Measurements from ENCODE around the gene ACAN. TPM values are rescaled to one million over a fixed set of nuclear protein-coding genes. Genes with fewer than 3 reads are reported as not detected.

The ACAN gene
- total and polyA plus RNA-seq, 2 of the 8 experiments (the other 6 are each of a cell fraction or from before 2014, with no cell fraction given), result 0.71 to 0.73 TPM

GRCh38 chr15:88874275-88874674 lies 71.0 kb downstream of the ACAN start:
- Histone ChIP-seq H3K27me3 (replicated peaks in 1 of 4; ENCODE audit: control insufficient read depth in 3 of 4, extremely low read depth in 1 of 4, insufficient read depth in 3 of 4, low read length in 3 of 4) (no peaks in the 10 kb centered on the region), H3K27ac (ENCODE audit: low read depth, low read length) (no peak overlapping the region), H3K18ac (ENCODE audit: extremely low read depth, low read length) (no peak overlapping the region), H3K4me3 (ENCODE audit: extremely low read depth in 1 of 4, insufficient read depth in 2 of 4, low read depth in 3 of 4, low read length in 4 of 4) (no peak overlapping the region), H2BK120ac (replicated peaks; ENCODE audit: low read depth, low read length) (no peak overlapping the region), H3K23me2 (ENCODE audit: low read depth, low read length) (no peaks in the 10 kb centered on the region), H3K9ac (replicated peaks in 1 of 4; ENCODE audit: extremely low read depth in 1 of 4, low read depth in 3 of 4, low read length in 3 of 4) (no peak overlapping the region), H3K79me2 (ENCODE audit: control insufficient read depth in 1 of 2, insufficient read depth in 2 of 2, low read length in 2 of 2) (no peaks in the 10 kb centered on the region), H2AFZ (ENCODE audit: low read length) (no peak overlapping the region), H3K9me3 (ENCODE audit: insufficient read depth in 2 of 2, low read depth in 1 of 2, low read length in 1 of 2) (no peaks in the 10 kb centered on the region), H2BK5ac (ENCODE audit: low read depth, low read length) (0 out of 2 replicates have a peak overlapping the region, but pooled peaks have one; percentile 9), H2BK12ac (ENCODE audit: low read depth, low read length) (no peak overlapping the region), H3K4me1 (replicated peaks in 1 of 4; ENCODE audit: control insufficient read depth in 3 of 4, insufficient read depth in 4 of 4, low read length in 3 of 4) (peaks cover 0 to 6% (median 2%) of the 10 kb centered on the region in 4 experiments; a peak in 4 of 7 replicates), H2BK20ac (ENCODE audit: low read length) (no peak overlapping the region), H4K20me1 (replicated peaks in 1 of 2; ENCODE audit: control insufficient read depth in 1 of 2, insufficient read depth in 2 of 2, low read length in 2 of 2) (peaks cover 0 to 2% of the 10 kb centered on the region in 2 experiments), H4K5ac (ENCODE audit: insufficient read length, low read depth, low read length) (no peak overlapping the region), H3K14ac (ENCODE audit: insufficient read length) (no peak overlapping the region), H3K79me1 (ENCODE audit: low read depth, low read length) (no peaks in the 10 kb centered on the region), H3K4ac (replicated peaks; ENCODE audit: insufficient read length, low read depth, low read length) (no peak overlapping the region), H3K56ac (replicated peaks; ENCODE audit: insufficient read length, low read depth, low read length) (no peak overlapping the region), H3K23ac (ENCODE audit: insufficient read length) (no peak overlapping the region), H2AK5ac (ENCODE audit: low read depth, low read length) (no peak overlapping the region), H4K8ac (ENCODE audit: extremely low read depth, insufficient read depth, low read length) (no peak overlapping the region), H2BK15ac (ENCODE audit: low read length) (no peak overlapping the region), H3K36me3 (ENCODE audit: control insufficient read depth in 2 of 4, insufficient read depth in 4 of 4, low read length in 3 of 4) (peaks cover 0 to 17% (median 5%) of the 10 kb centered on the region in 4 experiments; a peak in 5 of 8 replicates), H3K4me2 (ENCODE audit: insufficient read depth in 1 of 2, low read depth in 2 of 2, low read length in 2 of 2) (no peak overlapping the region), H4K91ac (replicated peaks; ENCODE audit: insufficient read length, low read length) (no peak overlapping the region)
- FAIRE-seq (no peak), DNase-seq (ENCODE audit: low read depth in 1 of 2, low spot score in 2 of 2) (no peak)
- ChIA-PET CTCF (ENCODE audit: partially characterized antibody) (interaction anchor here (0.7 to 1.3 kb wide), 3 partner anchors 90 to 304 kb away, joined by 3 to 4 read pairs (median 3); no protein-coding TSS in a partner anchor), POLR2A (ENCODE audit: partially characterized antibody) (no interaction called here)
- WGBS, 2 experiments (ENCODE audit: extremely low coverage in 1 of 2, insufficient coverage in 1 of 2, insufficient read length in 1 of 2, insufficient replicate concordance in 2 of 2, low coverage in 1 of 2, low lambda C conversion rate in 2 of 2, missing lambda C conversion rate in 1 of 2), result 91% methylated on average over 15 of the region's 15 CpGs; no CpG with 5 or more reads in 1 of the 2 experiments
- TF ChIP-seq CBX5 (IDR thresholded peaks at IDR 0.05; ENCODE audit: low read depth, low read length) (no peak), RBBP5 (IDR thresholded peaks at IDR 0.05; ENCODE audit: borderline replicate concordance, low read depth, low read length) (no peak), ZNF274 (IDR thresholded peaks at IDR 0.05; ENCODE audit: borderline replicate concordance, extremely low read depth, low read length) (no peak), MAX (IDR thresholded peaks at IDR 0.05) (no peak), RXRA (IDR thresholded peaks at IDR 0.05; ENCODE audit: insufficient read depth, low read depth, low read length) (no peak), TAF7 (optimal IDR thresholded peaks at IDR 0.05; ENCODE audit: borderline replicate concordance, low read depth, low read length) (no peak), CHD2 (IDR thresholded peaks at IDR 0.05; ENCODE audit: low read length) (no peak), EGR1 (IDR thresholded peaks at IDR 0.05; ENCODE audit: borderline replicate concordance, low read depth, low read length) (no peak), ASH2L (IDR thresholded peaks at IDR 0.05; ENCODE audit: low read length) (no peak), BACH1 (IDR thresholded peaks at IDR 0.05; ENCODE audit: low read length) (no peak), SIRT6 (IDR thresholded peaks at IDR 0.05; ENCODE audit: low read length) (no peak), PHF8 (conservative IDR thresholded peaks at IDR 0.05; ENCODE audit: low read depth, low read length) (no peak), USF2 (IDR thresholded peaks at IDR 0.05; ENCODE audit: low read length) (no peak), KDM4A (IDR thresholded peaks at IDR 0.05; ENCODE audit: low read depth, low read length, severe bottlenecking) (no peak)
